GM19193 (cell line): ENCODE measurements around the gene LFNG.

Experiments used
- POLR2A ChIP-seq: IDR thresholded peaks from 4 replicates; pipeline ENCODE4 v1.6.1; 2011; ENCODE audit not compliant: insufficient read depth, insufficient read length; ENCODE audit errors: extremely low read depth

LFNG gene

GRCh38 chr7:2576742-2577491 is 57.3 kb downstream of the LFNG start:
- no peak for TF ChIP-seq POLR2A
